Nephron progenitor cell (in vitro differentiated cells): ENCODE data around the gene CSTF3.

Source experiments
- DNase-seq: peaks from one replicate; pipeline ENCODE4 v3.0.0; 2021
- H3K27ac Mint-ChIP-seq: 2 replicates; pipeline ENCODE4 v1.8.0; 2021; ENCODE audit warnings: mild to moderate bottlenecking, moderate library complexity, mixed read lengths
- H3K27me3 Mint-ChIP-seq: 2 replicates; pipeline ENCODE4 v1.8.0; 2021; ENCODE audit warnings: mild to moderate bottlenecking, low read depth, mixed read lengths; ENCODE audit not compliant: poor library complexity
- H3K36me3 Mint-ChIP-seq: 2 replicates; pipeline ENCODE4 v1.8.0; 2021; ENCODE audit warnings: low read depth, mixed read lengths
- H3K4me1 Mint-ChIP-seq: 2 replicates; pipeline ENCODE4 v1.8.0; 2021; ENCODE audit warnings: mixed read lengths
- H3K4me3 Mint-ChIP-seq: 2 replicates; pipeline ENCODE4 v1.8.0; 2021; ENCODE audit warnings: mild to moderate bottlenecking, moderate library complexity, mixed read lengths
- H3K9me3 Mint-ChIP-seq: 2 replicates; pipeline ENCODE4 v1.8.0; 2021; ENCODE audit warnings: mild to moderate bottlenecking, moderate library complexity, mixed read lengths
- TF ChIP-seq, protein P1 (sequence below): fragments of 200-600 bp; sonication (generic); IDR thresholded peaks from 2 replicates; pipeline ENCODE4 v1.5.0; 2021; ENCODE audit warnings: antibody characterized with exemption

CSTF3 gene

DNA sequence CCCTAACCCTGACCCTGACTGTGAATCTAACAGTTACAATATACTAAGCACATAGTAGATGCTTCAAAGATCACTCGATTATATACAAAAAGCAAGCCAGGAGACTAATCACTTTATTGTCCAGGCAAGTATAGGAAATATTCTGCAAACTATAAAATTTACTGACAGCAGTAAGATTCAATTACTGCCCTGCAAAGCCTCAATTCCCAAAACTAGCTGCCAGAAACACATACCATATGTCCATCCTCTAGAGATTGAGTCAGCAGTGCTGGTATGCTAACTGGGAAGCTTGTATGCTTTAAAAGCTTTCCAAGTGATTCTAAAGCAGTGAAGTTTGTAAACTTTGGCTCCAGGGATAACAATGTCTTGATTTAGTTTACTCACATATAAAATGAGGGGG, 26.1 kb downstream of the CSTF3 start:
- H3K27ac Mint-ChIP-seq: no peak overlapping the region
- DNase-seq: no peak
- TF ChIP-seq, protein P1, sequence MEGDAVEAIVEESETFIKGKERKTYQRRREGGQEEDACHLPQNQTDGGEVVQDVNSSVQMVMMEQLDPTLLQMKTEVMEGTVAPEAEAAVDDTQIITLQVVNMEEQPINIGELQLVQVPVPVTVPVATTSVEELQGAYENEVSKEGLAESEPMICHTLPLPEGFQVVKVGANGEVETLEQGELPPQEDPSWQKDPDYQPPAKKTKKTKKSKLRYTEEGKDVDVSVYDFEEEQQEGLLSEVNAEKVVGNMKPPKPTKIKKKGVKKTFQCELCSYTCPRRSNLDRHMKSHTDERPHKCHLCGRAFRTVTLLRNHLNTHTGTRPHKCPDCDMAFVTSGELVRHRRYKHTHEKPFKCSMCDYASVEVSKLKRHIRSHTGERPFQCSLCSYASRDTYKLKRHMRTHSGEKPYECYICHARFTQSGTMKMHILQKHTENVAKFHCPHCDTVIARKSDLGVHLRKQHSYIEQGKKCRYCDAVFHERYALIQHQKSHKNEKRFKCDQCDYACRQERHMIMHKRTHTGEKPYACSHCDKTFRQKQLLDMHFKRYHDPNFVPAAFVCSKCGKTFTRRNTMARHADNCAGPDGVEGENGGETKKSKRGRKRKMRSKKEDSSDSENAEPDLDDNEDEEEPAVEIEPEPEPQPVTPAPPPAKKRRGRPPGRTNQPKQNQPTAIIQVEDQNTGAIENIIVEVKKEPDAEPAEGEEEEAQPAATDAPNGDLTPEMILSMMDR: no peak

DNA sequence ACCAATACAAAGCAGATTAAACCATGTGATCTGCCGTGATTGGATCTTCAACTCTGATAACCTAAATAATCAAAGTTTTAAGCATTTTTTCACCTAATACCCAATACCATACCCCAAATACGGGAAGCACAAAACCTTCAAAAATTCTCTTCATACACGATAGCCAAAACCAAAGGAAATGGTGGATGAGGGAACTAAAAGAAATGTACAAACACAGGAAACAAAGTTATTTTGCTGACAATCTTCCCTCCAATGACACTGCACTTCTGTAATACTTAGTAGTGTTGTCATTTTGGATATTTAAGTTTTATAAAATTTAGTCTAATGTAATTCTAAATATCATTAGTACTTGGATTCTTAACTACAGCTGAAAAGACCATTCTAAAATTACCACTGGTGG, 27.0 kb downstream of the CSTF3 start:
- Mint-ChIP-seq H3K36me3 (peaks cover 23% of the 10 kb centered on the region), H3K27me3 (no peaks in the 10 kb centered on the region), H3K4me3 (no peak overlapping the region), H3K4me1 (no peaks in the 10 kb centered on the region), H3K27ac (no peak overlapping the region), H3K9me3 (no peaks in the 10 kb centered on the region)
- DNase-seq: no peak
- TF ChIP-seq, protein P1: no peak

More for the DNA sequence above, 26.1 kb downstream of the CSTF3 start:
- Mint-ChIP-seq H3K4me1 (no peaks in the 10 kb centered on the region), H3K36me3 (peaks cover 26% of the 10 kb centered on the region), H3K27me3 (no peaks in the 10 kb centered on the region), H3K9me3 (no peaks in the 10 kb centered on the region), H3K4me3 (no peak overlapping the region)

DNA sequence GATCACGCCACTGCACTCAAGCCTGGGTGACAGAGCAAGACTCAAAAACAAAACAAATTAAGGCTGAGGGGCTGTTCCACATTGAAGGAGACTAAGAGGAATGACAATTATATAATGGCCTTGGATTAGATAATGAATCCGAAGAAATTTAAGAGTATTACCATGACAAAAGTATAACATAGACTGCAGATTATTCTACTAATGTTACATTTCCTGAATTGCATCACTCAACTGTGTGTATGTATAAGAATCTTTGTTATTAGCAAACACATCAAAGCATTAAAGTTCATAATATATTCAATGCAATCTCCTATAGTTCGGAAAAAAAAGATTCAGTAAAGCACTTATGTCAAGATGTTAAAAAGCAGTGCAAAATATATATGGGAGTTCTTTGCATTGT, 27.5 kb downstream of the CSTF3 start:
- peaks cover 23% of the 10 kb centered on the region for H3K36me3 Mint-ChIP-seq

DNA sequence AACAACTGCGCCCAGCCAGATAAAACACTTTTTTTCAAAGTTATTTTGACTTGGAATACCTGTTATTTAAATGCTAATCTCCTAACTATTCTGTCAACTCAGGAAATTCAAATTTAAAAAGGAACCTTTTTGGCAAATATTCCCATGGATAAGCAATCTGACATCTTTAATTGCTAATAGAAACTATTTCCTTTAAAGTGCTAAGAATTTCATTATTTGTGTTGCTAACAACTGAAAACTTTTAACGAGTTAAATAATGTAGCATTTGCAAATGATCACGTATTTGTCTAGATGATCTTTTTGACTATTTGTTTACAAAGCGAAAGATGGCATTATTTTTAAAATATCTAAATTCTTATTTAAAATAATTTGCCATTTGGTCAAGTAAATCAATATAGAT, 28.8 kb downstream of the CSTF3 start:
- Mint-ChIP-seq H3K27me3 (no peaks in the 10 kb centered on the region), H3K4me3 (no peak overlapping the region), H3K9me3 (no peaks in the 10 kb centered on the region), H3K4me1 (no peaks in the 10 kb centered on the region), H3K36me3 (peaks cover 23% of the 10 kb centered on the region), H3K27ac (no peak overlapping the region)
- TF ChIP-seq, protein P1: no peak
- DNase-seq: no peak

More for the DNA sequence above, 27.5 kb downstream of the CSTF3 start:
- DNase-seq: no peak
- no peaks in the 10 kb centered on the region for H3K4me1 Mint-ChIP-seq
- H3K27ac Mint-ChIP-seq: no peak overlapping the region
- H3K27me3 Mint-ChIP-seq: no peaks in the 10 kb centered on the region
- no peaks in the 10 kb centered on the region for H3K9me3 Mint-ChIP-seq
- TF ChIP-seq, protein P1: no peak
- H3K4me3 Mint-ChIP-seq: no peak overlapping the region

DNA sequence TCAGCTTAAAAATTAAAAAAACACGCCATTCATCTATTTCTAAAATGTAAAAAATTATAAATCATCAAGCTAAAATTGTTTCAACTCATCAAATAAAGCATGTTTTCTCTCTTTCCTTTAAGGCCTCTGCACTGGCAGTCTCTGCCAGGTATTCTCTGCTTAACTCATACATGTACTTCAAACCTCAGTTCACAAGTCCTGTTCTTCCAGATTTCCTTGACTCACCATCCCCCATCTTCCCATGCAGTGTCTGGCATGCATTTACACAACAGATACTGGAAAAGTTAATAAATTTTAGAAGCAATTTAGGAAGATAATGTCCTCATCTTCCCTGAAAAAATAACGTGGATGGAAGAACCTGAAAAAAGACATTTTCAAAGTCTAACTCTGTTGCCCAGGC, 32.5 kb downstream of the CSTF3 start:
- Mint-ChIP-seq H3K27ac (no peak overlapping the region), H3K4me1 (no peaks in the 10 kb centered on the region), H3K27me3 (no peaks in the 10 kb centered on the region)

DNA sequence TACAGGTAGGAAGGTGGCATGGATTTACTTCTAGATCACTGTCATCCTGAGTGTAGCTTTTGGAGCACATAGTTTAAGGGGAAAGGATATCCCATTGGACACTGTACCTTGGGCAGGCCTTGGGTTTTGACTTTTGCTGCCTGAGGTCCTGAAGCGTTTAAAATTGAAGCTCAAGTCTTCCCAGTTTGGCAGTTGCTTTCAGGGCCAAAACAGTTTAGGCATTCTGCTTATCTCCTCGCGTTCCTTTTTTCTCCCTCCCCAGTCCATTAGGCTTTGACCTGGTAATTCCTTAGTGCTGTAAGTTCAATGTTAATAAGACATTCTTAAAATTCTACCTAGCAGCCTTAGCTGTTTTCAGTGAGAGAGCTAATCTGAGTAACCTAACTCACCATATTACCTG, 35.7 kb downstream of the CSTF3 start:
- Mint-ChIP-seq H3K27me3 (no peaks in the 10 kb centered on the region), H3K27ac (peak overlapping the region; percentile 73), H3K36me3 (peaks cover 22% of the 10 kb centered on the region), H3K9me3 (no peaks in the 10 kb centered on the region), H3K4me3 (no peak overlapping the region), H3K4me1 (no peaks in the 10 kb centered on the region)
- TF ChIP-seq, protein P1: no peak
- no peak for DNase-seq

More for the DNA sequence above, 32.5 kb downstream of the CSTF3 start:
- DNase-seq: no peak
- TF ChIP-seq, protein P1: no peak
- H3K4me3 Mint-ChIP-seq: no peak overlapping the region
- no peaks in the 10 kb centered on the region for H3K9me3 Mint-ChIP-seq
- peaks cover 35% of the 10 kb centered on the region for H3K36me3 Mint-ChIP-seq
